Airway epithelial cell (primary cell): ENCODE results near the gene DOCK3. TPM values are rescaled to one million over a fixed set of nuclear protein-coding genes. Genes with fewer than 3 reads are reported as not detected.

Experiments used
- total RNA-seq: library from RNA; depleted of rRNA; stranded (reverse); fragments of >200 nt; gene quantifications from 2 replicates; pipeline ENCODE4 v1.2.3, GENCODE V29; 2015

DOCK3 gene, protein sequence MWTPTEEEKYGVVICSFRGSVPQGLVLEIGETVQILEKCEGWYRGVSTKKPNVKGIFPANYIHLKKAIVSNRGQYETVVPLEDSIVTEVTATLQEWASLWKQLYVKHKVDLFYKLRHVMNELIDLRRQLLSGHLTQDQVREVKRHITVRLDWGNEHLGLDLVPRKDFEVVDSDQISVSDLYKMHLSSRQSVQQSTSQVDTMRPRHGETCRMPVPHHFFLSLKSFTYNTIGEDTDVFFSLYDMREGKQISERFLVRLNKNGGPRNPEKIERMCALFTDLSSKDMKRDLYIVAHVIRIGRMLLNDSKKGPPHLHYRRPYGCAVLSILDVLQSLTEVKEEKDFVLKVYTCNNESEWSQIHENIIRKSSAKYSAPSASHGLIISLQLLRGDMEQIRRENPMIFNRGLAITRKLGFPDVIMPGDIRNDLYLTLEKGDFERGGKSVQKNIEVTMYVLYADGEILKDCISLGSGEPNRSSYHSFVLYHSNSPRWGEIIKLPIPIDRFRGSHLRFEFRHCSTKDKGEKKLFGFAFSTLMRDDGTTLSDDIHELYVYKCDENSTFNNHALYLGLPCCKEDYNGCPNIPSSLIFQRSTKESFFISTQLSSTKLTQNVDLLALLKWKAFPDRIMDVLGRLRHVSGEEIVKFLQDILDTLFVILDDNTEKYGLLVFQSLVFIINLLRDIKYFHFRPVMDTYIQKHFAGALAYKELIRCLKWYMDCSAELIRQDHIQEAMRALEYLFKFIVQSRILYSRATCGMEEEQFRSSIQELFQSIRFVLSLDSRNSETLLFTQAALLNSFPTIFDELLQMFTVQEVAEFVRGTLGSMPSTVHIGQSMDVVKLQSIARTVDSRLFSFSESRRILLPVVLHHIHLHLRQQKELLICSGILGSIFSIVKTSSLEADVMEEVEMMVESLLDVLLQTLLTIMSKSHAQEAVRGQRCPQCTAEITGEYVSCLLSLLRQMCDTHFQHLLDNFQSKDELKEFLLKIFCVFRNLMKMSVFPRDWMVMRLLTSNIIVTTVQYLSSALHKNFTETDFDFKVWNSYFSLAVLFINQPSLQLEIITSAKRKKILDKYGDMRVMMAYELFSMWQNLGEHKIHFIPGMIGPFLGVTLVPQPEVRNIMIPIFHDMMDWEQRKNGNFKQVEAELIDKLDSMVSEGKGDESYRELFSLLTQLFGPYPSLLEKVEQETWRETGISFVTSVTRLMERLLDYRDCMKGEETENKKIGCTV (N-terminal part only)
- total RNA-seq, result 0.42 and 0.49 TPM in 2 replicates

DNA sequence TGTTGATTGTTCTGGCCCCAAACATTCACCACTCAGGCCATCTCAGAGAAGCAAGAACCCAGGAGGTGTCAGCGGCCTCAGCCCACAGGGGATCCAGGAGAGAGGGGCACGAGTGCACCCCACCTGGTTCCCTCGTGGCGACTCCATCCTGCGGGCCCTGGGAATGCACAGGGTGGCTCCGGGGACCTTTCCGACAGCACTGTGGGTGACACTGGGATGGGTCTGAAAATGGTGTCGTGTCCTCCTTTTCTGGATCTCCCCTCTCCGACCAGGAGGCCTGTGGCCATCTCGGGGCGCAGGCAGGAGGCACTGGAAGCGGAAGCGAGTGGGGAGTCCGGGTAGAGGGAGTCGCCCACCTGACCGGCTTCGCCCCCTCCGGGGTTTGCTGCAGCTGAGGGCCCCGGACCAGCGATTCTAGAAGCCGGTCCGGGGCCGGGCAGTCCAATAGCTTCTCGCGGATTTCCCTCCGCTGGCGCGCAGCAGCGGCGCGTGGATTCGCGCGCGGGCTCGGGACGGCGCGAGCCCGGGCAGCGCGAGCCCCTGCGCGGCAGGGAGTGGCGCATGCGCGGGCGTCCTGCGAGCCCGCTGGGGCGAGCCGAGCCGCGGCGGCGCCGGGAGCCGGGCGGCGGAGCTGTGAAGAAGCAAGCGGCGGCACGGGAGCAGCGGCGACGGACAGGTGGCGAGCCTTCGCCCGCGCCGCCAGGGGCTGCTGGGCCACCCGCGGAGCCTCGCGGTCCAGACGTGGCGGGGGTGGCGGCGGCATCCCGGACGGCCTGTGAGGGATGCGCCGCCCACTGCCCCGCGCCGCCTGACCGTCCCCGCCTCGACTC is at the start of gene DOCK3:
DOCK3 (plus strand) TSS at position 579 of the 830 bp plus-strand sequence. CDS start 337 bp downstream, outside the sequence.

DNA sequence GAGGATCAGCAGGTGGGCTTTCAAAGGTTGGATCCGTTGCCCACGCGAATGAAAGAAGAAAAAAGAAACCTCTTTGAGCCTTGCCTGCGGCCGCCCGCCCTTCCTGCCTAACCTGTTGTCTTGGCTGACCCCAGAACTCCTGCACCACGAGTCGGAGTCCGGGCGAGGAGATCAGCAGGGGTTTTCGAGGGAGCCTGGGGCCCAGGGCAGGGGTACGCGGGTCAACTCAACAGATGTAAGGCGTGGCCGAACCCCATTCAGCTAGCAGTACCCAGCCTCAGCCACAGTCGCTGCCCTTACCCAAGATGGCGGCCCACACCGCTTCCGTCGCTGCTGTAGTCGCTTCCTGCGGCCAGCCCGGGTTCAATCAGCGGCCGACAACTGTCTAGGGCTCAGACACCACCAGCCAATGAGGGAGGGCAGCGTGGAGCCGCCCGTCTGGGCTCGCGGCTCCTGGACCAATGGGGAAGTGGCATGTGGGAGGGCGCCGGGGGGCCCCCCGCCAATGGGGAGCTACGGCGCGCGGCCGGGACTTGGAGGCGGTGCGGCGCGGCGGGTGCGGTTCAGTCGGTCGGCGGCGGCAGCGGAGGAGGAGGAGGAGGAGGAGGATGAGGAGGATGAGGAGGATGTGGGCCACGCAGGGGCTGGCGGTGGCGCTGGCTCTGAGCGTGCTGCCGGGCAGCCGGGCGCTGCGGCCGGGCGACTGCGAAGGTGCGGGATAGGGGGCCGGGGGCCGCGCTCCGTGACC is 710.2 kb downstream of the DOCK3 start, which contains the start of gene MANF:
MANF (plus strand) TSS at position 566 of the 748 bp plus-strand sequence; CDS start at position 618, 52 bp downstream.

DNA sequence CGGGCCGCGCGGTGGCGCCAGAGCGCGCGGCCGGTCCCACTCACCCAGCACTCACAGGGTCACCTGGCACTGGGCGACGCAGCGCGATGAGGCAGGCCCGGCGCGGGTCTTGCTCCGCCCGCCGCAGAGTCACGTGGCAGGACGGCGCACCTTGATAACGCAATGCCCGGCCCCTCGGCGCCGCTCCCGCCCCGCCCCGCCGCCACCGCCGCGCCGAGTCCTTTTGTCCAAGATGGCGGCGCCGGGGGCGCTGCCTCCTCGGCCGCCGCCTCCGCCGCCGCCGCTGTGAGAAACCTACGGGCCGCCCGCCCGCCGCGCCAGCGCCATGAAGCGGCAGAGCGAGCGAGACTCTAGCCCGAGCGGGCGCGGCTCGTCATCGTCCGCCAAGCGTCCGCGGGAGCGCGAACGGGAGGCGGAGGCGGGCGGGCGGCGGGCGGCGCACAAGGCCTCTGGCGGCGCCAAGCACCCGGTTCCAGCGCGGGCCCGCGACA is 716.4 kb downstream of the DOCK3 start, which contains the start of gene RBM15B:
RBM15B (plus strand) TSS at position 211 of the 491 bp plus-strand sequence; CDS start at position 326, 115 bp downstream.

Other genes with a start within 250 kb of the DOCK3 start
- 0.07 TPM in 1 of 2 replicates, not detected in the other for gene CACNA2D2, start 171.3 kb upstream of the DOCK3 start, total RNA-seq
- gene C3orf18, start 107.2 kb upstream of the DOCK3 start, total RNA-seq, result 1.9 and 2.3 TPM in 2 replicates
- gene HEMK1, start 105.4 kb upstream of the DOCK3 start, total RNA-seq, result 14.0 and 15.9 TPM in 2 replicates
- gene CISH, start 63.2 kb upstream of the DOCK3 start, total RNA-seq, result 4.6 and 6.9 TPM in 2 replicates
- gene MAPKAPK3, start 57.8 kb upstream of the DOCK3 start, total RNA-seq, result 76.5 and 87.9 TPM in 2 replicates